HG02571 (cell line): ENCODE data around the gene CDK15.

Experiments used
- ATAC-seq: cut with Tn5 transposase; IDR thresholded peaks from one replicate; pipeline ENCODE4 v1.9.1; 2021; ENCODE audit warnings: mild to moderate bottlenecking, moderate library complexity; ENCODE audit not compliant: unreplicated experiment

The CDK15 gene

DNA sequence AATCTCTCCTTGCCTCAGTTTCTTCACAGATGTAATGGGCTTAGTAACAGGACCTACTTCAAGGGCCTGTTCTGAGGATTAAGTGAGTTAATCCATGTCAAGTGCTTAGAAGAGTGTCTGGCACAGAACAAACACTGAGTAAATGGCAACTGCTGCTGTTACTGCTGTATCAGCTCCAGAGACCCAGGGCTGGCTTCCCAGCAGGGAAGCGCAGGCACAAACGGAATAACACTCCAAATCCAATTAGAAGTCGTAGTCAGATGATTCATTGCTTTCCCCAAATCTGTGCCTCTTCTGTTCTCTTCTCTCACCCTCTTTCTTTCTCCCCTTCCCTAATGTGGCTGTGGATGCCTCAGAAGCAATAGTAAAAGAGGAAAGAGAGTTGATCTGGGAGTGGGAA, 126.2 kb downstream of the CDK15 start:
- no peak for ATAC-seq

DNA sequence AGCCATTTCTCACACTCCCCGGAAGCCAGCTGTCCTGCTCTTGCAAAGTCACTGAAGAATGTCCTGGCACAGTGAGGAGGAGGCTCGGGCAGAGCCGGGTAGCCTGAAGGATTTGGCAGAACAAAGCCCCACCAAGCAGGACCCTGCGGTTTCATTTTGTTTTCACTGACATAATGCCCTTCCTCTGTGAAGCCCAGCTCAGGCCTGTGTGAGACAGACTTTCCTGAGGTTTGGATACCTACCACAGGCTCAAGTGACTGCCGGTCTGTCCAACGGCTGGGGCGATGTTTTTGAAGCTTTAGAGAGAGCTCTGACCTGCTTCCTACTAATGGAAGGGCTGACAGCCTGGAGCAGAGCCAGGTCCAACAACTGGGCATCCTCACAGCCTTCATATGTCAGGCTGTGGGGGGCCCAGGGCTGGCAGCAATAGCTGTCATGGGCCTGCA, 127.5 kb downstream of the CDK15 start:
- ATAC-seq = no peak

DNA sequence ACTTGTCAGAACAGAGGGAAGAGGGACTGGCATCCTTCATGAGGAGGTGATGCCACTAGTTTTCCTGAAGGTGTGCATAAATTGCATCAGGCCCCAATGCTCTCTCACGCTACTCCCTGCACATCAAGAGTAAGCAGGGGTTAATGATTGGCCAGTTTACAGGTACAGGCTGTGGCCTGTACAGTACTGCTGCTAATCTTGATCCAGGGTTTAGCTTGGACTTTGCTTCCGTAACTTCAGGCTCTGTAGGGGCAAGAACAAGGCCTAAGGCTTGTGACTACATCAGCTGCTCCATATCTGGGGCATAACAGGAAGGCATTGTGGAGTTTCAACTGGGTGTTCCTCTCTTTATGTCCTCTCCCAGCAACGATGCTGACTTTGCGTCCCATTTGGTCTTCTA, 130.5 kb downstream of the CDK15 start:
- ATAC-seq = no peak

DNA sequence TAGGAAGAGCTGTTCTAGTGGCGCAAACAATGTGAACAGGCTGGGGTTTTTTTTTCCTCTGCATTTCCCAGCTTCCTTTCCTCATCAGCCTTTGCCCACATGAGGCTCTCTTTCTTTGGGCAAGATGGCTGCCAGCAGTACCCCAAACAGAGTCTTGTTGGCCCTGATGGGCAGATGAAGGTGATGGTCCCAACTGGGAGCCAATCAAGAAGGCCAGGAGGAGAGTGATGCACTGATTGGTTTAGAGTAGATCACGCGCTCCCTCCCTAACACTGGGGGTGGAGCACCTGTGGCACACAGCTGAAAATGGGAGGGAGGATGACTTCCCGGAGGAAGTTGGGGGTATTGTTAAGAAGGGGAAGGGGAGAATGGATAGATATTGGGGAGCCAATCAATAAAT, 131.0 kb downstream of the CDK15 start:
- ATAC-seq = no peak

DNA sequence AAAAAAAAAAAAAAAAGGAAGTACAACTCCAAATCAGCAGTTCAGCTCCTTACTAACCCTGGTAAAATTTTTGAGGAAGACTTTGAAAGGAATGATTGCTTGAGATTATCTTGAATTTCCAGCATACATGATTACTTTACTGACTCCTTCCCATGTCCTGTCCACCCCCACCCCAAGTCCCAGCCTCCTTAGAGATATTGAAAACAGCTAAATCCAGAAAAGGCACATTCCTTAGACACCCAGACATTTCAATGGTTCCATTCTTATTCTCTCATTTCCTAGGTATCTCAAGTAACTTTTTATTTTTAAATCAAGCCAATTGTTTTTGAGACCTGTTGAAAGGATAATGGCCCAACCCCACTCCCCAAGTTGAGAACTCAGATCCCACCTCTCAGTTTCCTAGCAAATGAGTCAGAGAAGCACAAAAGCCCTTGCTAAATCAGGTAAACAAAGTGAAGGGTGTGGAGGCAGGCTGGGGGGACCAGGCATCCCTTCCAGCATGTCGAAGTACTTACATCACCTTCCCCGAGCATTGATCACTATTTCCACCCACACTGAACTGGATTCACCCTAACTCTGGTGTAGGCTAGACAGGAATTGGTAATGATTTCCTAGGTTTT, 131.9 kb downstream of the CDK15 start:
- ATAC-seq = no peak

DNA sequence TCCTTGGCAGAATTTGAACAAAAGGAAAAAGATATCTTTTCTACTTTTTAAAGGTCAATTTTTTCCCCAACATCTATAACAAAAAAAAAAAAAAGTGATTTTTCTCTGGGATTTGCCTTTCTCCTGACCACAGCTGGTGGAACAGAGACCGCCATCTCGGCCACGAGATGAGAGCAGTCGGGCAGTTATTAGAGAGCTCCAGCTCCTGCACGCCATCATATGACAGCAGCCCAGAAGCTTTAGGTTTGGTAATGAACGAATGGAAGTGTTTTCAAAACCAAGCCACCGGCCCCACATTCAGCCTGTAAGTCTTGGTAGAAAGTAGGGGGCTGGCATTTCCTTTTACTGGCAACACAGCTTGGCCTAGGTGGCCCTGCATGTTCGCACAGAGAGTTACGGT, 132.4 kb downstream of the CDK15 start:
- no peak for ATAC-seq

DNA sequence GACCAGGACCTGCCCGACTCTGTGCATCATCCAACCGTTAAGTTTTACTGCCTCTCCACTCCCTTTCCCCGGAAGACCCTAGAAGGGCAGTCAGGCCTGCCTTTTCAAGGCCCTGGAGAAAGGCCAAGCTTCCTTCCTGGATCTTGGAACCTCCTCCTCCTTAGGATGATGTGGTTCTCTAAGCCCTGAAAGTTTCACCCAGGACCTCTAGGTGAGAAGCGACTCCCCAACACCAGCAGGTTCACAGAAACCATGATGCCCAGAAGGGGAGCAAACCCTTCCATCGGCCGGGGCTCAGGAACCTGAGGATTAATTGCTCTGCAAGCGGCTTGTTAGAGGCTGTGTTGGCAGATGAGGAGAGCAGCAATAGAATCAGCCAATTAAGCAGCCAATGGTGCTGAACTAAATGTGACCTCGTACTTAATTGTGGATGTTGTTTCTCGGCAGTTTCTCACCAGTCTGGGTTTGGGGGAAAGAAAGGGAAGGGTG, 133.2 kb downstream of the CDK15 start:
- no peak for ATAC-seq

DNA sequence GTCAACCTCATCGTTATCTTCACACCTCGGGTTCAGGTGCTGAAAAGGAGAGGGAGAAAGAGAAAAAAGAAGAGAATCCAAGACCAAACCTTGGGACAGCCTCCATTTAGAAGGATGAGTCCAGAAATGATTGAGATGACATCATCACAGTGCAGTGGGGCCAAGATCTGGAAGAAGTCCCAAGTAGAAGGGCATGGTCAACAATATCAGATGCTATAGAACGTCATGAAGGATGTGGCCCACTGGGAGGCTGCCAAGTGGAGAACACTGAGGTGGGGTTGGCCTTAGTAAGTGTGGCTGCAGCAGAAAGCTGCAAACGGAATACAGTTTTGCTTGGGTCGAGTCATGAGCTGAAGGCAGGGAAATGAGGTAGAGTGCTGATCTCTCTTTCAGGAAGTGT, 136.2 kb downstream of the CDK15 start:
- no peak for ATAC-seq
